ENCODE measurements around the gene RGS19. TPM values are rescaled to one million over a fixed set of nuclear protein-coding genes. Genes with fewer than 3 reads are reported as not detected.
"Not testable (repeated sequence)": the region's sequence is repeated elsewhere in the genome, so short reads cannot be mapped to it uniquely, and the experiment has no call there.

The RGS19 gene, protein sequence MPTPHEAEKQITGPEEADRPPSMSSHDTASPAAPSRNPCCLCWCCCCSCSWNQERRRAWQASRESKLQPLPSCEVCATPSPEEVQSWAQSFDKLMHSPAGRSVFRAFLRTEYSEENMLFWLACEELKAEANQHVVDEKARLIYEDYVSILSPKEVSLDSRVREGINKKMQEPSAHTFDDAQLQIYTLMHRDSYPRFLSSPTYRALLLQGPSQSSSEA
- 10.7 and 16.4 TPM in 2 replicates for total RNA-seq
- 14.0 TPM for polyA plus RNA-seq (2012)

DNA sequence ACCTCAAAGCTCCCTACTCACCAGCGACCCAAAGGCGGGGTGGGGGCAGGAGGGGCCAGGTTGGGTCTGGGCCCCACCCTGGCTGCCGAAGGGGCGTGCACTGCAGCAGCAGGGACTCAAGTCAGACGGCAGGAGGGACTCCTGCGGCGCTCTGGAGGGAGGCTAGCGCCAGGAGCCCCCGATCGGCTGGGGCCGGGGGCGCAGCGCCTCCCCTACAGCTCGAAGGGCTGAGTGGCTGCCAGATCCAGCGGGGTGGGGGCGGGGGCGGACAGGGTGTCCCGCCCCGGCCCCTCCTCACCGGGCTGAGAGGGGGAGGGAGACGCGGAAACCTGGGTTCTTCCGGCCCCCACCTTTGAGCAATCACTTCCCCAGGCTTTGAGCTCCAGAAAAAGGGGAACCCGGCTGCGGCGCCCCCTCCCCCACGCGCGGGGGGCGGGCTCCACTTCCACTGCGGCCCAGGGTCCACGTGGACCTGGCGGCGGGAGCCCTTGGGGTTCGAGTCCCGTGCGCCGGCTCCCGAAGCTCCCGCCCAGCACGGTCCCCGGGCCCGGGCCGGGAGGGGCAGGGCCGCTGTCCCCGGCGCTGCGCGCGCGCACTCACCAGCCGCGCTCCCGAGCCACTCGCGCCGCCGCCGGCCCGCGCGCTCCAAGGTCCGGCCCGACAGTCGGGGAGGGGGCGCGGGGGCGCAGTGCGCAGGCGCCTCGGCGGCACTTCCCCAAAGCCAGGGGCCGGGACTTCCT, at the start of gene RGS19:
Gene RGS19, minus strand, starts transcription at position 246 of the 740 bp plus-strand sequence. CDS start 2,632 bp downstream, outside the sequence.
- peak; percentile 67 for DNase-seq (ENCODE audit: low read depth)

DNA sequence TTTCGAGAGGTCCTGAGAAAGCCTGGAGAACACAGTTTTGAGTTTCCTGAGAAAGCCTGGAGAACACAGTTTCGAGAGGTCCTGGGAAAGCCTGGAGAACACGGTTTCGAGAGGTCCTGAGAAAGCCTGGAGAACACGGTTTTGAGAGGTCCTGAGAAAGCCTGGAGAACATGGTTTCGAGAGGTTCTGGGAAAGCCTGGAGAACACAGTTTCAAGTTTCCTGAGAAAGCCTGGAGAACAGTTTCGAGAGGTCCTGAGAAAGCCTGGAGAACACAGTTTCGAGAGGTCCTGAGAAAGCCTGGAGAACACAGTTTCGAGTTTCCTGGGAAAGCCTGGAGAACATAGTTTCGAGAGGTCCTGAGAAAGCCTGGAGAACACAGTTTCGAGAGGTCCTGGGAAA, 44.2 kb upstream of the RGS19 start:
- not testable (repeated sequence) for DNase-seq (ENCODE audit: low read depth)

DNA sequence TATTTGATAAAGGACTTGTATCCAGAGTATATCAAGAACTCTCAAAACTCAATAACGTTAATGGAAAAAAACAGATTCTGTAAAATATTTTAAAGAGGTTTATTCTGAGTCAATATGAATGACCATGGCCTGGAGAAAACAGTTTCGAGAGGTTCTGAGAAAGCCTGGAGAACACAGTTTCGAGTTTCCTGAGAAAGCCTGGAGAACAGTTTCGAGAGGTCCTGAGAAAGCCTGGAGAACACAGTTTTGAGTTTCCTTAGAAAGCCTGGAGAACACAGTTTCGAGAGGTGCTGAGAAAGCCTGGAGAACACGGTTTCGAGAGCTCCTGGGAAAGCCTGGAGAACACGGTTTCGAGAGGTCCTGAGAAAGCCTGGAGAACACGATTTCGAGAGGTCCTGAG, 43.6 kb upstream of the RGS19 start:
- not testable (repeated sequence) for DNase-seq (ENCODE audit: low read depth)

DNA sequence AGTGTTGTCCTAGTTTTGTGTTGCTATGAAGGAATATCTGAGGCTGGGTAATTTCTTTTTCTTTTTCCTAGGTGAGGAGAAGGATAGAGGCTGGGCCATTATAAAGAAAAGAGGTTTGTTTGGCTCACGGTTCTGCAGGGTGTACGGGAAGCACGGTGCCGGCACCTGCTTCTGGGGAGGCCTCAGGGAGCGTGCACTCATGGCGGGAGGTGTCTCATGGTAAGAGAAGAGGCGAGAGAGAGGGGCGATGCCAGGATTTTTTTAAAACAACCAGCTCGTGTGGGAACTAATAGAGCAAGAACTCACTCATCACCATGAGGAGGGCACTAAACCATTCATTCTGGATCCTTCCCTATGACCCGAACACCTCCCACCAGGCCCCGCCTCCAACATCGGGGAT, 42.3 kb upstream of the RGS19 start:
- no peak for DNase-seq (ENCODE audit: low read depth)

DNA sequence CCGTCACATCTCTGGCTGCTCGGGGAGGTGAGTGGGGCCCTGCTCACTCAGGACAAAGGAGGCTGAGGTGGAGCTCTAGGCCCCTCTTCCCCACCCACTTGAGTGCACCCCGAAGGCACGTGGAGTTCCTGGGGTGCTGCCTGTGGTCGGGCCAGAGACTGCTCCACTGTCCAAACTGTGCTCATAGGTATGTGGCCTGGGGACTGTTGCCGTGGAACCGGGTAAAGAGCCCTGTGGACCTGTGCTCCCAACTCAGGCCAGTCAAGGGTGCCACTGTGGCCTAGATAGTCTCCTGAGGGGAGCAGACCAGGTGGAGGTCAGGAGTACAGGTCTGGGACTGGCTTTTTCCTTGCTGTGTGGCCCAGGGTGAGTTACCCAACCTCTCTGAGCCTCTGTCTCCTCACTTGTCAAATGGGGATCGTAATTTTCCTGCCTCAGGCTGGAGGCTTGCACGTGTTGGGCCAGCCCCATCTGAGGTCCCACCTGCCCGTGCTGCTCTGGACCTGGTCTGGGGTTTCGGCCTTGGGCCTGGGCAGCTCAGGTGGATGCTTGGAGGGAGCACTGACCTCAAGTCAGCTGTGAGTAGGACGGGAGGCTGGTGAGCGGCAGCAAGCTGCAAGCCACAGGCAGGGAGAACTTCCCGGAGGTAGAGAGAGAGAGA, 40.5 kb upstream of the RGS19 start:
- DNase-seq (ENCODE audit: low read depth): no peak

DNA sequence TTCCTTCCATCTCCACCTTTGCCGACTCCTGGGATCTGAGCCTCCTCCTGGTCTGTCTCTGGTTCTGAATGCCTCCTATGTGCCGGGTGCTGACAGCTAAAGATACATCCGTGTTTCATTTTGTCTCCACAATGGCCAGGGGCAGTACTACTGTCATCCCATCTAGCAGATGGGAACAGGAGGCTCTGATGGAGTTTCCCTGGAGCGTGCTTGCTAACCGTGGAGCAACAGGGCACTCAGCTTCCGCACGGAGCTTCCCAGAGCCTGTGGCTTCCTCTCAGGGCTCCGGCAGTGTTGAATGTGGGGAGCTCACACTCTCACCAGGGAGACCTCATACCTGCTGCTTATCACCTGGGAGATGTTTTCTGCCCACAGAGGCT, 40.0 kb upstream of the RGS19 start:
- no peak for DNase-seq (ENCODE audit: low read depth)

DNA sequence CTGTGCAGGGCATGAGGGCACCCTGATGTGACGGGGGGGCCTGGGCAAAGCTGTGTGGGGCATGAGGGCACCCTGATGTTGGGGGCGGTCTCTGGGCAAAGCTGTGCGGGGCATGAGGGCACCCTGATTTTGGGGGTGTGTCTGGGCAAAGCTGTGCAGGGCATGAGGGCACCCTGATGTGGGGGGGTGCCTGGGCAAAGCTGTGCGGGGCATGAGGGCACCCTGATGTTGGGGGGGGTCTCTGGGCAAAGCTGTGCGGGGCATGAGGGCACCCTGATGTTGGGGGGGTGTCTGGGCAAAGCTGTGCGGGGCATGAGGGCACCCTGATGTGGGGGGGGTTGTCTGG, 38.1 kb upstream of the RGS19 start:
- not testable (repeated sequence) for DNase-seq (ENCODE audit: low read depth)

DNA sequence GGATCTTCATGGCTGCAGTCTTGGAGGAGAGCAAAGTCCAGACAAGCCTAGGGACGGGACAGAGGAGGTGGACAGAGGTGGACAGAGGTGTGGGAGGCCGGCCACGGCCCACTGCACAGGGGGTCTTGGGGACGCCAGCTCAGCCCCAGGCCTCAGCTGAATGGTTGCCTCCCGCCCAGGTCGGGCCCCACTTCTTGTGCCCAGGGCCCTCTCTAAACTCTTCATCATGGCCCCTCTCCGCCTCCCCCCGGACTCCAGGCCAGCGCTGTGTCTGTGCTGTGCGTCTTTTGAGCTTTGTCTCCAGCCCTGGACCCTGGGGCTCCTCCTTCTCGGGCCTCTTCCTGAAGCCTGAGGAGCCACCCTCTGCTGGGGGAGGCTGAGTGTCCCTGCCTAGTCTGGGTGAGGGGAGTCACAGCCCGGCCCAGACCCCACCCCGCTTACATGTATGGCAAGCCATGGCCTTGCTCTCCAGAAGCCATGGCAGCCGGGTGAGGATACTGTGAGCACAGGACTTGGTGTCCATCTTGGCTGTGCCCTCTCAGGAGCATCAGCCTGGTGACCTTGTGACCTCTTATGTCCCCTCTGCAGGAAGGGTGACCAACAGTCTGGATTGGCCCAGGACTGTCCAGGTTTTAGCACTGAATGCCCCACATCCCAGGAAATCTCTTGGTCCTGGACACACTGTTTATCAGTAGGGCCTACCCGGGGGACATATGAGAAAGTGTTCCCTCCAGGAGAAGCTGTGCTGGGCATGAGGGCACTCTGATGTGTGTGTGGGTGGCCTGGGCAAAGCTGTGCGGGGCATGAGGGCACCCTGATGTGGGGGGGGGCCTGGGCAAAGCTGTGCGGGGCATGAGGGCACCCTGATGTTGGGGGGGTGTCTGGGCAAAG, 37.5 kb upstream of the RGS19 start:
- DNase-seq (ENCODE audit: low read depth): no peak

DNA sequence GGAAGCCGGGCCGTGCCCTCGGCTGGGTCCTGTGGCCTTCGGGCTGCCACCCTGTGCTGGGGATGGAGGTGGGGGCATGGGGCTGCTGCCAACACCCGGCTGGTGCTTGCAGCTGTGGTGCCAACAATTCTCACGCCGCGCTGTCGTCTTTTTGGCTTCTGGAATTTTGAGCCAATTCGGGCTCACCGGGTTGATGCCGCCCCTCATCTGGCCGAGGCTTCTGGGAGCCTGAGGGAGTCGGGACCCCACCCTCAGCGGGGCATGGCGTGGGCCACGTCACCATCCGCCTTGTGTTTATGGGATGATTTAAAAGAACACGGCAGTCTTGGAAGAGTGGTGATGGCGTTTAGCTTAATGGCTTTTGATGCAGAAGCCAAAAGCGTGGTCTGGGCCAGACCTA, 36.7 kb upstream of the RGS19 start:
- no peak for DNase-seq (ENCODE audit: low read depth)

DNA sequence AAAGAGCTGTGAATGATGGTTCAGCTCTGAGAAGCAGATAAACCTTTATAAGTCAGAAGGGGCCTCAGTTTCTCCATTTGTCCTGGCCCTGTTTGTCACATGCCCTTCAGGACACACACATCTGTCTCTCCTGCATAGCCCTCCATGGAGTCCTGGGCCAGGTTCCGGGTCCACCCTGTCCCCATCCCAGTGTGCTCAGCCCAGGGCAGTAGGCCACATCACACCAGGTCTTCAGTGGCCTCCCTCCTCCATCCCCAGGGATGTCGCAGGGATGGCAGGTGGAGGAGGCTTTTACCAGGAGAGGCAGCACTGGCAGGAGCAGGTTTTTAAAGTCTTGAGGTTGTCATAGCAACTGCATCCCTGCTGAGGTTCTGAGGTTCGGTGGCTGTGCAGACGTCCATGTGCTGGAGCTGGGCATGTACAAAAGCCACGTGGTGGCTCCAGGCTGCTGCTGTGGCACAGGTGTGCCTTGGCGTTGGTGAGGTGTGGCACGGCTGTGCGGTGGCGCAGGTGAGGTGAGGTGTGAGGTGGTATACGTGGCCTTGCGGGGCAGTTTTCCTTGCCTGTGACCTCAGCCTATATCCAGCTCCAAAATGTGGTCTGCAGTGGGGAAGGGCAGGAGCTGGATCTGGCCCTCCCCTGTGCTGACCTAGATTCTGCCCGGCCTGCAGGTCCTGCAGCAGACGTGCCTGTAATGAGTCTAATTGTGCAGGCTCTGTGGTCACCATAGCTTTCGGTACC, 36.0 kb upstream of the RGS19 start:
- no peak for DNase-seq (ENCODE audit: low read depth)

DNA sequence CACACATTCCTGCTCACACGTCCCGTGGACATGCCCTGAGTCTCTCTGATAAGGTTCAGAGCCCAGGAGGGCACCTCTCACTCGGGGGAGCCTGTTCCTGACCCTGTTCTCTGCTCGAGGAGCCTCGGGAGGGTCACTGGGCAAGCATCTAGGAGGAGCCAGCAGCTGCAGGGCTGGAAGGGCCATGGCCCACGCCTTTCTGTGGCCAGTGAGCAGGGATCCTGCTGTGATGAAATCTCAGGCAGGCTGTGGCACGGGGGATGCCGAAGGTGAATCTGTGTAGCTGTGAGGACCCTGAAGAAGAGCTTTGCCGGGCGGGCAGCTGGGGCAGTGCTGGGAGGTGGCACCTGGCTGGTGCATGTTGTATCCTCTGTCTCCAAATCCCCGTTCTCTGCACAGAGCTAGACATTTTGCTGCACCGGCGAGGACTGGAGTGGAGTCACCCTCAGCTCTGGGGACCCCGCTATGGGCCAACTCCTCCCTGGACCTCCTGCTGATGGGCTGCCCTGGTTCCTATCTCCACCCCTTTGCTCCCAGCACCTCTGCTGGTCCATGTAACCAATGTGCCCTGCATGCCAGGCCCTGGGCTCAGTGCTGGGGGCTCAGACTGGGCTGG, 35.1 kb upstream of the RGS19 start:
- DNase-seq (ENCODE audit: low read depth): no peak

DNA sequence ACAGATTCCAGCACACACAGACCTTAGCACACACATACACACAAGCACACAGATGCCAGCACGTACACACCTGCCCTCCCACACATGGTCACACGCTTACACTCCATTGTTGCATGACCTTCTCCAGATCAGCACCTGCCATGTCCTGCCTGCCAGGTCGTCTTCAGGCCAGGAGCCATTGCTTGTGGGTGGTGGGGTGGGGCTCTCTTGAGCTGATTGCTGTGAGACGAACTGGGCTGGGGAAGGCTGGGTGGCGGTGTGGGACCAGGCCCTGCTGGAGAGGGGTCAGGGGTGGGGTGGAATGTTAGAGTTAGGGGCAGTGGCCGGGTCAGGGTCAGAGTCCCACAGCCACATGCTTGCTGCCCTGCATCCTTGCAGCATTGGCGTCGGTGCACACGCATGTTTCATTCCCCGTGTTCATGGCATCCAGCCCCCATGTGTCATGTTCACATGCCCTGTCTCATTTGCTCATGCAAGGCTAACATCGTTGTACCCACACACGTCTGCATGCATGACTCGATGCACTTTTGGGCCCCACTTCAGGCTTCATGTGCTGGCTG, 34.6 kb upstream of the RGS19 start:
- no peak for DNase-seq (ENCODE audit: low read depth)

DNA sequence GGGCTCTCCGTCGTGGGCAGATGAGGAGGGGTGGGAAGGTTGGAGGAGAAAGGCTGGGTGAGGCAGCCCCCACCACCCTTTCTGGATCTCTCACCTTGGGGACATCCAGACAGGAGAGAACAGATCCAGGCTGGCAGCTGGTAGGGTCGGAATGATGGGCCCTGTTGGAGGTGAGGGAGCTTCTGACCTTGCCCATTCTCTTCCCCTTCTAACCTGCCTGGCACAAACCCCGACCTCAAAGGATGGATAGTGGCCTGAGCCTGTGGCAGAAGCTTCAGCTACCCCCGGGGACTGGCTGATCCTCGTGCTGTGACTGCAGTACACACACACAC, 34.1 kb upstream of the RGS19 start:
- DNase-seq (ENCODE audit: low read depth): no peak

DNA sequence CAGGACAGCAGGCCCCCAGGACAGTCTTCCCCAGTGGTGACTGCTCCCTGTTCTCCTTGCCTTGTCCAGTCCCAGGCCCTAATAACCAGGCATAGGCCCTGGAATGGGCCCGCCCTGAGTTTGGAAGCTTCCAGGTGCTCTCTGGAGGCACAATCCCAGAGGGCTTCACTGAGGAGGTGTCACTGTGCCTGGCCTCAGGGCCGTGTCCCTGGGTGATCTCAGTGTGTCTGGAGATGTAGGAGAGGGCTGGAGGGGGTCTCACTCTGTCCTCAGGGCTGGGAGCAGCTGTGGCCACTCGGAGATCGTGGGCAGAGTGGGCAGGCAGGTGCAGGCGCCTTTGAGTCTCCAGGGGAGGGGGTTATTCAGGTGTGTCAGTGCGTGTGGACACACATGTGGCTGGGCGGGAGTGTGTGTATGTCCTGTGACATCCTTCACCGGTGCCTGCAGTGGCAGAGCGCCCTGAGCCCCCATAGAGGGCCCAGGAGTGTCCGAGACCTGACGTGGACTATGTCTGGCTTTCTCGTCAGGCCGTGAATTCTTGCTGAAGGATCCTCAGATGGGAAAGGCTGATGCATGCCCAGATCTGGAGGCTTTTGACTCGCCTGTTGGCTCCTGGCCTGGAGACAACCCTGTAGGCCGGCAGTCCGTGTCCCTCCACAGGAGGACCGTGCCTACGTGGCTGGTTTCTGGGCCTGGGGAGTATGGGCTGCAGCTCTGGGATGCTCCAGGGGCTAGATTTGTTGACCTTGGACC, 33.5 kb upstream of the RGS19 start:
- no peak for DNase-seq (ENCODE audit: low read depth)

DNA sequence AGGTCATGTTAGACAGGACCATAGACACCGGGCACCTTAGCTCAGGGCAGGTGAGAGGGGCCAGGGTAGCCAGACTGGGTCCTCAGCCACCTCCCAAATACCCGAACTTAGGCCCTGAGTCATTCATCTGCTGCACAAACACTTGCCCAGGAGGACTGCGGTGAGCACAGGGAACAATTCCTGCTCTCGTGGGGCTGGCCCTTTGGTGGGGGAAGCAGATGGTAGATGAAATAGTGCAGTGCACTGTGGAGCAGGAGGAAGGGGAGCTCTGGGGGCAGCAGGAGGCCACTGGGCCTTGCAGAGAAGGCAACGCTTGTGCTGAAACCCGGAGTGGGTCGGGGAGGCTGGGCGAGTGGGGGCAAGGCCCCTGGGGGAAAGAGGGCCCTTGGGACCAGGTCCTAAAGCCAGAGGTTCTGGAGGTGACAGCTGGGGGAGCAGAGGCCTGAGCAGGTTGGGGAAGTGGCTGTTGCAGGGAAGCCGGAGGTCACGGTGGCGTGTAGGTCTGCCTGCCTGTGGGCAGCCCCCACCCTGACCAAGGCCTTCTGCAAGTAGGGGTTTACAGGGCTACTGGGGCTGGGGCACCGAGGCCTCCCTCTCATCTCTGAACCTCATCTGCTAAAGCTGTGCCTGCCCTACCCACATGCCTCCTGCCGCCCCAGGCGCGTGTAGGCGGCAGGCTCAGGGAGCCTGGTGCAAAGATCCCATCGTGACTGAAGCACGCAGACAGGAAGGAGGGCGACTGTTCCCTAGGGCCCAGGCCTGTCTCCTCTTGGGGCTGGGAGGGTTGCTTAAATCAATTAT, 32.7 kb upstream of the RGS19 start:
- no peak for DNase-seq (ENCODE audit: low read depth)

DNA sequence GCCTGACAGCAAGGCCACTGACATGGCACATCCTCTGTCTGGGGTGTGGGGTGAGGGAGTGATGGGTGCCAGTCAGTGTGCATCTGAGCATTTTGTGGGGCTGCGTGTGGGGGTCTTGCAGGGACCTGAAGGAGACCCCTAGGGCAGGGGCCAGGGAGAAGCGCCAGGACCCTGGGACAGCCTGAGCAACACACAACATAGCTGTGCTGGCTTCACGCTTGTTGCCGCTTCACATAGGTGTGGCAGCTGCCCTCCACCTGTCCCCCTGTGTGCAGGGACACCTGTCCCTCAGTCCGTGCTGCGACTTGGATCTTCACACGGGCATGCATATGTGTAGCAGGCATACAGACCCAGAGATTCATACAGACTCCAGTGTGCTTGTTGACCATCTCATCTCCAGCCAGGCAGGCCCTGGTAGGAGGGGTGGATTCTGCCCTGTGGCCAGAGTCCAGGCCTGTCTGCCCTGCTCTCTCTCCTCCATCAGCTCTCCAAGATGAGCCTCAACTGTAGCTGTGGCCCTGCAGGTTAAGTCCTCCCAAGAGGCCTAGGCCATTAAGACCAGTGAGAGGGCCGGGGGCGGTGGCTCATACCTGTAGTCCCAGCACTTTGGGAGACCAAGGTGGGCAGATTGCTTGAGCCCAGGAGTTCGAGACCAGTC, 31.2 kb upstream of the RGS19 start:
- DNase-seq (ENCODE audit: low read depth): no peak

DNA sequence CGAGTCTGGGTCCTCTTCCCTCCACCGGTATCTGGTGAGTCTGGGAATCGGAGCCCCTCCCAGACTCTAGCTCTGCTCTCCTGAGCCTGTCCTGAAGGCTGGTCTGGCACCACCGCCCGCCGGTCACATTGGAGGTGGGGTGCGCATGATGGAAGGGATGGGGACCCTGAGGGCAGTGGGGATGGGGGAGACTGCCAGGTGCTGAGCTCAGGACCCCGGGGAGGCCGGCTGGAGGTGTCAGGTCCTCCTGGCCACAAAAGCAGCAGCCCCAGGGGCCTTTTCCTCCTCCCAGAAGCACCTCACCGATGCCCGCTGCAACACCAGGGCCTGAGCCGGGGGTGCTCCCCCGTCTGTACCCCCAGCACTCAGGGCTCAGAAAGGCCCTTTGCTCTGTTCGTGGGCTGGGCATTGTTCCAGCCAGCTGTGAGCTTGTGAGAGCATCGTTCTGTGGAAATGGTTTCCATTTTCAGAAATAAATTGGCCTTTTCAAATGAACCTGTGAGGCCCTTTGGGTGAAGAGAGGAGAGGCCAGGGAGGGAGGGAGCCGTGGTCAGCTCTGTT, 30.6 kb upstream of the RGS19 start:
- DNase-seq (ENCODE audit: low read depth): no peak

Data from myocyte (in vitro differentiated cells).